GM12801 (cell line): ENCODE measurements around the gene NTNG2.

ENCODE experiments used
- CTCF ChIP-seq: IDR thresholded peaks from one replicate; pipeline ENCODE4 v1.5.1; 2011; ENCODE audit warnings: control low read depth; ENCODE audit not compliant: insufficient read length; ENCODE audit errors: extremely low read depth

NTNG2 gene

DNA sequence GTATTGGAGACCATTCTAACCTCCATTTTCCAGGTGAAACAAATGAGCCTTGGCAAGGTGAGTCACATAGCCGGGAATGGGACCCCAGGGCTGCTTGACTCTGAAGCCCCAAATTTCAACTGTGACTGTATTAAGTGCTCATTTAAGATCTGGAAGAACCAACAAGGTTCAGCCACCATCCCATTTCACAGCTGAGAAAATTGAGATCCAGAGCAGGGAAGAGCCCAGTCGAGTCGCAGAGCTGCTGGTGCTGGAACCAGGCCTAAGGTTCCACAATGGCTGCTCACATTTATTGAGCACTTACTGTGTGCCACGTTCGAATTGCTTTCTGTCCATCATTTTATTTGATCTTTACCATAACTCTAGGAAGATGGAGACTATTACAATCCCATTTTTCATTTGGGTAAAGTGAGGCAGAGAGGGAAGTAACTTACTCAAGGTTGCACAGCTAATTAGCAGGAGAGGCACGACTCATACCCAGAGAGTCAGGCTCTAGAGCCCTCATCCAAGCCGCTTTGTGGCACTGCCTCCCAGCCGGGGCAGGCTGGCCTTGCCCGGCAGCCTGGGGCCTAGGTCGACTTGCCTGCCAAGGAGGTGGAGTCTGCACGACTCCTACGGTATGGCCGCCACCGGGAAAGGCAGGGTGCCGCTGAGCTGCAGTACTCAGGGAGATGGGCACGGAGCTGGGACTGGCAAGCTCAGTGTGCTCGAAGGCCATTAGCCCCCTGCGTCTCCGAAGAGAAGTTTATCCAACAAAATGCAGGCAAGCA lies 4.3 kb upstream of the NTNG2 start:
- no peak for TF ChIP-seq CTCF

- no peak for TF ChIP-seq CTCF
Measured at GRCh38 chr9:132160802-132161742, 786 bp upstream of the NTNG2 start.

DNA sequence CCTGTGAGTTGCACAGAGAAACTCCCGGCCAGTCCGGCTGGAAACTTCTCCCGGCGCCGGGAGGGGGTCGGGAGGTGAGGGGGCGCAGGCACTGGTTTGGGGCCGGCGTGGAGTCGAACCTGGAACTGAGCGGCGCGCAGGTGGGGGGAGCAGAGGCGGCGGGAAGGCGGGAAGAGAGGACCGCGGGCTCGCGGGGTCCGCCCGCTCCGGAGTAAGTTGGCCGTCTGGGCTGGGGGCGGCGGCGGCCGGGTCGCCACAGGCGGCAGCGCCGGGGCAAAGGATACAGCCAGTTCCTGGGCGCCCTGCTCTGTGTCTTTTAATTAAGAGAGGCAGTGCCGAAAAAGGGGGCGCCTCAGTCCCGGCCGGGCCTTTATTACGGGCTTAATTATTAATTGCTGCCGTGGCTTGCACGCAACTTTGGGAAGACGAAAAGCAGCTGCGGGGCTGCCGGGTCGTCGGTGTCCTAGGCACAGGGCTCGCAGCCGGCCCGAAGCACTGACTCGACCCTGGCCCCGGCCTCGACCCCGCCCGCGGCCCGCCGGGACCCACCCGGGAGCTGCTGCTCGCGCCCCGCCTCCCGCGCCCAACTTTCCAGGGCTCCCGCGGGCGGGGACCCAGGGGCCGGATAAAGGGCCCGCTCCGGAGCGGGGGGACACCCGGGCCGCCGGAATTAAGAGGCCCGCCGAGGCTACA lies 1.1 kb downstream of the NTNG2 start:
- TF ChIP-seq CTCF, result no peak

DNA sequence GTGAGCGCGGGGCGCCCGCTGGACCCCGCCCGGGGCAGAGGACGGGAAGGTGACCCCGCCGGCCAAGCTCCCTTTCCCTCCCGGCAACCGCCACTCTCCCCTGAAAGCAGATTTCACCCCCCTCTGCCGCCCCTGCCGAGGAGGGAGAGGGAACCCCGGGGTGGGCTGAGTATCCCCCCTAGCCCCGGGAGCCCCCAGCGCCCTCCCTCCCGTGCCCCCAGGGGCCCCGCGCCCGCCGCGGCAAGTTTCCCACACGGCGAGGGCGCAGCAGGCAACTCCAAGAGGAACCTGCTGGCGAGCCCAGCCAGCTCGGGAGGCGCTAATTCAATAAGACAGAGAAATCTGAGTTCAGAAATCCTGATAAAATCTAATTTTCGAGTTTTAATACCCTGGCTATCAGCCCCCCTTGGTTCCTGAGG lies 1.6 kb downstream of the NTNG2 start:
- TF ChIP-seq CTCF, result no peak

DNA sequence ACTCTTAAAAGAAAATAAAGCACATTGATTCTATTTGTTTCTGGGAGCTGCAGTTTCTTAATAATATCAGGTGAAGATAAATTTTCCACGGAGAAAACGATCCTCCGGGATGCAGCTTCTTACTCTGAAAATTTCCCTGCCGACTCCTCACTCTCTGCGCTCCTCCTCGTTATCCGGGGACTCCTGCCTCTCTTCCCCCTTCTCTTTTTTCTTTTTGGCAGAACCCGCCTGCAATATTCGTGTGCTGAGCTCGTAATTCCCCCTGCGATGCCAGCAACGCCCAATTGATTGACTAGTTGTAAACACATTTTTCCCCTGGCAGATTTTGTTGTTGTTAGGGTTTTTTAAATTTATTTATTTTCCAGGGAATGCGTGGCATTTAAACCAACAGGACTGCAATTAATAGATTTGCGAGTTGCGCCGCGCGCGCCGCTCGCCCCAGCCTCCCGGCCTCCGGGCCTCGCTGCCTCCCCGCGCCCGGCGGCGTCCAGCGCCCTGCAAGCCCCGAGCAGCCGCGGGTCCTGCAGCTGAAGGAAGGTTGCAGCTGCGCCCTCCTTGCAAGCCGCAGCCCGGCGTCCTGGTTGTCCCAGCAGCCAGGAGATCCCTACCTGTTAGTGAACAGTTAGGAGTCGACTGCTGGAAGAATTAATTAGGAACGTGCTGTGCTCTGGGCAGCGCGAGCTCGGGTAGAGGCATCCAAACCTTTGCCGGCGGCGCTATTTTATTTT lies 2.2 kb downstream of the NTNG2 start:
- no peak for TF ChIP-seq CTCF

- TF ChIP-seq CTCF, result no peak
Measured at GRCh38 chr9:132164604-132165362, 2.9 kb downstream of the NTNG2 start.
